H9 (cell line): Measurements from ENCODE around the gene MAP3K2. TPM values are rescaled to one million over a fixed set of nuclear protein-coding genes. Genes with fewer than 3 reads are reported as not detected.

Source experiments
- DNase-seq: peaks from one replicate; pipeline ENCODE4 v3.0.0-alpha.2; 2017
- H2AFZ ChIP-seq: one replicate; pipeline ENCODE4 v1.6.1; 2013; ENCODE audit warnings: mild to moderate bottlenecking, low read length, control low read depth, moderate library complexity
- H2AK5ac ChIP-seq: 2 replicates; pipeline ENCODE4 v1.6.1; 2013; ENCODE audit warnings: low read length, control low read depth, mixed read lengths; ENCODE audit not compliant: insufficient read length
- H2BK120ac ChIP-seq: one replicate; pipeline ENCODE4 v1.6.1; 2013; ENCODE audit warnings: low read depth, mild to moderate bottlenecking, low read length, control low read depth, inconsistent platforms; ENCODE audit not compliant: poor library complexity, severe bottlenecking
- H2BK12ac ChIP-seq: 2 replicates; pipeline ENCODE4 v1.6.1; 2013; ENCODE audit warnings: low read length, control low read depth, mixed read lengths, low read depth; ENCODE audit not compliant: insufficient read length
- H2BK15ac ChIP-seq: 2 replicates; pipeline ENCODE4 v1.6.1; 2013; ENCODE audit warnings: low read depth, low read length, control low read depth
- H2BK20ac ChIP-seq: one replicate; pipeline ENCODE4 v1.6.1; 2013; ENCODE audit warnings: low read depth, mild to moderate bottlenecking, low read length, control low read depth, inconsistent platforms; ENCODE audit not compliant: poor library complexity, severe bottlenecking
- H2BK5ac ChIP-seq: 2 replicates; pipeline ENCODE4 v1.6.1; 2013; ENCODE audit warnings: low read length, control low read depth, mixed read lengths; ENCODE audit not compliant: insufficient read length
- H3K14ac ChIP-seq: 2 replicates; pipeline ENCODE4 v1.6.1; 2013; ENCODE audit warnings: low read length, control low read depth; ENCODE audit not compliant: insufficient read depth
- H3K18ac ChIP-seq: 2 replicates; pipeline ENCODE4 v1.6.1; 2013; ENCODE audit warnings: low read depth, mild to moderate bottlenecking, mixed read lengths, low read length, control low read depth; ENCODE audit not compliant: insufficient read length
- H3K23ac ChIP-seq: 2 replicates; pipeline ENCODE4 v1.6.1; 2013; ENCODE audit warnings: low read length, control low read depth, mixed read lengths, low read depth; ENCODE audit not compliant: insufficient read length
- H3K23me2 ChIP-seq: 2 replicates; pipeline ENCODE4 v1.6.1; 2013; ENCODE audit warnings: low read depth, mild to moderate bottlenecking, mixed read lengths, low read length, control low read depth; ENCODE audit not compliant: insufficient read length, poor library complexity, severe bottlenecking
- H3K27ac ChIP-seq: 2 replicates; pipeline ENCODE4 v1.5.1; 2013; ENCODE audit warnings: low read length, control low read depth, mixed read lengths, low read depth; ENCODE audit not compliant: insufficient read length
- H3K27me3 ChIP-seq: 2 replicates; pipeline ENCODE4 v1.6.1; 2013; ENCODE audit warnings: low read length, control low read depth, inconsistent platforms; ENCODE audit not compliant: insufficient read depth
- H3K4ac ChIP-seq: 2 replicates; pipeline ENCODE4 v1.6.1; 2013; ENCODE audit warnings: low read depth, mild to moderate bottlenecking, control low read depth, inconsistent platforms, low read length, moderate library complexity
- H3K4me1 ChIP-seq: 2 replicates; pipeline ENCODE4 v1.6.1; 2013; ENCODE audit warnings: low read length, control low read depth, inconsistent platforms; ENCODE audit not compliant: insufficient read depth
- H3K4me2 ChIP-seq: 2 replicates; pipeline ENCODE4 v1.6.1; 2013; ENCODE audit warnings: low read length, control low read depth, mixed read lengths; ENCODE audit not compliant: insufficient read length, insufficient read depth
- H3K56ac ChIP-seq: 2 replicates; pipeline ENCODE4 v1.6.1; 2013; ENCODE audit warnings: low read depth, mild to moderate bottlenecking, mixed read lengths, low read length, control low read depth; ENCODE audit not compliant: insufficient read length
- H3K79me1 ChIP-seq: 2 replicates; pipeline ENCODE4 v1.6.1; 2013; ENCODE audit warnings: low read depth, mild to moderate bottlenecking, moderate library complexity, low read length, control low read depth, inconsistent platforms; ENCODE audit not compliant: insufficient read depth, poor library complexity, severe bottlenecking
- H3K79me2 ChIP-seq: 2 replicates; pipeline ENCODE4 v1.6.1; 2013; ENCODE audit warnings: low read length, control low read depth, inconsistent platforms; ENCODE audit not compliant: insufficient read depth
- H3K9ac ChIP-seq: 2 replicates; pipeline ENCODE4 v1.6.1; 2013; ENCODE audit warnings: low read length, control low read depth, mixed read lengths; ENCODE audit not compliant: insufficient read length; ENCODE audit errors: extremely low read depth
- H3K9me3 ChIP-seq: one replicate; pipeline ENCODE4 v1.6.1; 2013; ENCODE audit warnings: low read depth, low read length, inconsistent platforms; ENCODE audit not compliant: control insufficient read depth
- H3T11ph ChIP-seq: one replicate; pipeline ENCODE4 v1.6.1; 2013; ENCODE audit warnings: mild to moderate bottlenecking, low read length, control low read depth, inconsistent platforms
- H4K20me1 ChIP-seq: one replicate; pipeline ENCODE4 v1.6.1; 2013; ENCODE audit not compliant: control insufficient read depth, insufficient read length, insufficient read depth
- H4K5ac ChIP-seq: 2 replicates; pipeline ENCODE4 v1.6.1; 2013; ENCODE audit warnings: low read depth, mild to moderate bottlenecking, mixed read lengths, low read length, control low read depth; ENCODE audit not compliant: insufficient read length
- H4K8ac ChIP-seq: replicated peaks from 2 replicates; pipeline ENCODE4 v1.6.1; 2013; ENCODE audit warnings: low read length, control low read depth, mixed read lengths, low read depth; ENCODE audit not compliant: insufficient read length
- H4K91ac ChIP-seq: 2 replicates; pipeline ENCODE4 v1.6.1; 2013; ENCODE audit warnings: low read depth, mild to moderate bottlenecking, moderate library complexity, mixed read lengths, low read length, control low read depth; ENCODE audit not compliant: insufficient read length
- H3K27ac Mint-ChIP-seq, 3 experiments: 2 replicates in 2 of 3; 3 replicates in 1 of 3; pipeline ENCODE4 v1.8.0; 2020 to 2021; ENCODE audit warnings: mixed read lengths in 3 of 3, mild to moderate bottlenecking in 1 of 3, moderate library complexity in 1 of 3
- H3K27me3 Mint-ChIP-seq: 2 replicates; pipeline ENCODE4 v1.8.0; 2021; ENCODE audit warnings: low read depth, mild to moderate bottlenecking, moderate library complexity, mixed read lengths
- H3K36me3 Mint-ChIP-seq, 3 experiments: 2 replicates in 2 of 3; 3 replicates in 1 of 3; pipeline ENCODE4 v1.8.0; 2020 to 2021; ENCODE audit warnings: low read depth in 3 of 3, mixed read lengths in 3 of 3; ENCODE audit not compliant: insufficient read depth in 1 of 3
- H3K4me1 Mint-ChIP-seq, 2 experiments: 2 replicates each; pipeline ENCODE4 v1.8.0; 2020; ENCODE audit warnings: mixed read lengths in 2 of 2
- H3K4me3 Mint-ChIP-seq, 2 experiments: 2 replicates in 1 of 2; 3 replicates in 1 of 2; pipeline ENCODE4 v1.8.0; 2020 to 2021; ENCODE audit warnings: mild to moderate bottlenecking in 2 of 2, mixed read lengths in 2 of 2, moderate library complexity in 1 of 2
- H3K9me3 Mint-ChIP-seq, 2 experiments: 2 replicates in 1 of 2; 3 replicates in 1 of 2; pipeline ENCODE4 v1.8.0; 2020; ENCODE audit warnings: mild to moderate bottlenecking in 2 of 2, mixed read lengths in 2 of 2, moderate library complexity in 1 of 2
- WGBS: extraction: QIAGEN DNeasy Blood & Tissue Kit; methylation state at CpG from one replicate; pipeline ENCODE4 v1.1.7; 2013; ENCODE audit warnings: missing lambda C conversion rate, low lambda C conversion rate, mixed read lengths; ENCODE audit not compliant: insufficient read length; ENCODE audit errors: extremely low coverage; 5-methylcytosine and 5-hydroxymethylcytosine counted together
- total RNA-seq: library from RNA; stranded (reverse); gene quantifications from 2 replicates; pipeline ENCODE4 v1.2.1, GENCODE V29; 2021
- TF ChIP-seq, protein P1 (sequence below): fragments of 200-600 bp; sonication (generic); conservative IDR thresholded peaks from 3 replicates; pipeline ENCODE4 v1.8.0; 2021; ENCODE audit warnings: antibody characterized with exemption, mild to moderate bottlenecking

MAP3K2 gene
- total RNA-seq, 1 experiment from 2014 or later = 25.8 TPM

DNA sequence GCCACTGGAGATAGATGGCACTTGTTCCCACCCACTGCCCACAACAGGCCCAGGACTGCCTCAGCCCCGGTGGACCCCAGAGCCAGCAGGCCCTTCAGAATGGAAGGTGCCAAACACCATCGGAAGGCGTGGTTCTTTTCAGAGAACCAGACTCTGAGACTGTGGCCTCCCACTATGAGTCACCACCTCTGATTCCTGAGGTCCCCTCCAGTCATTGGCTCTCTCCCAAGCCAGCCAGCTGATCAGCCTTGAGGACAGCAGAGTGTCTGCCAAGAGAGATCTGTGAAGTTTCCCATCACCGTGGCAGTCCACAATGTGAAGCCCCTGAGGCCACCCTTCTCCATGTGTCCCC is 10.4 kb upstream of the MAP3K2 start:
- Histone ChIP-seq H2BK20ac (no peak overlapping the region), H3K9me3 (no peaks in the 10 kb centered on the region), H3K79me2 (no peaks in the 10 kb centered on the region), H2BK15ac (no peak overlapping the region), H3K18ac (no peak overlapping the region), H4K91ac (no peak overlapping the region), H4K20me1 (no peaks in the 10 kb centered on the region), H3K27ac (no peak overlapping the region), H3K4me1 (no peaks in the 10 kb centered on the region), H3K23me2 (no peaks in the 10 kb centered on the region), H4K8ac (no peak overlapping the region), H3K23ac (no peak overlapping the region), H3T11ph (no peak overlapping the region), H2AK5ac (no peak overlapping the region), H3K27me3 (no peaks in the 10 kb centered on the region), H2BK120ac (no peak overlapping the region), H3K4me2 (no peak overlapping the region), H3K56ac (no peak overlapping the region), H2AFZ (no peak overlapping the region), H3K4ac (no peak overlapping the region), H3K9ac (no peak overlapping the region), H3K79me1 (no peaks in the 10 kb centered on the region), H2BK5ac (no peak overlapping the region), H2BK12ac (no peak overlapping the region), H4K5ac (no peak overlapping the region), H3K14ac (no peak overlapping the region)
- peaks cover 0 to 5% (median 3%) of the 10 kb centered on the region in 3 experiments; a peak in 5 of 7 replicates for H3K36me3 Mint-ChIP-seq
- peaks cover 3% of the 10 kb centered on the region in 2 experiments; a peak in 2 of 5 replicates for H3K9me3 Mint-ChIP-seq
- TF ChIP-seq, protein P1, sequence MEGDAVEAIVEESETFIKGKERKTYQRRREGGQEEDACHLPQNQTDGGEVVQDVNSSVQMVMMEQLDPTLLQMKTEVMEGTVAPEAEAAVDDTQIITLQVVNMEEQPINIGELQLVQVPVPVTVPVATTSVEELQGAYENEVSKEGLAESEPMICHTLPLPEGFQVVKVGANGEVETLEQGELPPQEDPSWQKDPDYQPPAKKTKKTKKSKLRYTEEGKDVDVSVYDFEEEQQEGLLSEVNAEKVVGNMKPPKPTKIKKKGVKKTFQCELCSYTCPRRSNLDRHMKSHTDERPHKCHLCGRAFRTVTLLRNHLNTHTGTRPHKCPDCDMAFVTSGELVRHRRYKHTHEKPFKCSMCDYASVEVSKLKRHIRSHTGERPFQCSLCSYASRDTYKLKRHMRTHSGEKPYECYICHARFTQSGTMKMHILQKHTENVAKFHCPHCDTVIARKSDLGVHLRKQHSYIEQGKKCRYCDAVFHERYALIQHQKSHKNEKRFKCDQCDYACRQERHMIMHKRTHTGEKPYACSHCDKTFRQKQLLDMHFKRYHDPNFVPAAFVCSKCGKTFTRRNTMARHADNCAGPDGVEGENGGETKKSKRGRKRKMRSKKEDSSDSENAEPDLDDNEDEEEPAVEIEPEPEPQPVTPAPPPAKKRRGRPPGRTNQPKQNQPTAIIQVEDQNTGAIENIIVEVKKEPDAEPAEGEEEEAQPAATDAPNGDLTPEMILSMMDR = no peak
- peak overlapping the region in 2 of 3 experiments; percentile 31 to 70; a peak in 2 of 7 replicates for H3K27ac Mint-ChIP-seq
- no CpG with 5 or more reads among the region's 4 CpGs for WGBS
- peak; percentile 47 for DNase-seq
- no peaks in the 10 kb centered on the region; the same call in 1 of the 2 replicates for H3K27me3 Mint-ChIP-seq
- H3K4me3 Mint-ChIP-seq = no peak overlapping the region
- peaks cover 4 to 7% of the 10 kb centered on the region in 2 experiments; a peak in 2 of 4 replicates for H3K4me1 Mint-ChIP-seq
